HepG2 (cell line): Measurements from ENCODE around the gene MB21D2. TPM values are rescaled to one million over a fixed set of nuclear protein-coding genes. Genes with fewer than 3 reads are reported as not detected.

Experiments used
- ATAC-seq: fragments of 200-7000 bp; cut with Tn5 transposase; 3 replicates; pipeline ENCODE4 v1.9.1; 2020; ENCODE audit warnings: mild to moderate bottlenecking, moderate library complexity
- BruUV-seq: library from RNA; stranded (reverse); fragments of 400-500 nt; replicated peaks from 2 replicates; lab custom pipeline; 2021; lab: Mats Ljungman, UMichigan
- CTCF ChIA-PET: fragments of 300-600 bp; formaldehyde crosslinking; extraction: SDS; loops from one replicate; lab custom pipeline; 2021; ENCODE audit warnings: low total read pairs, inconsistent platforms, low intra/inter-chr PET ratio; lab: Yijun Ruan, JAX
- POLR2A ChIA-PET: fragments of 350-600 bp; sonication (Branson Sonifier 250); formaldehyde crosslinking; loops from one replicate; lab custom pipeline; 2020; ENCODE audit warnings: antibody characterized with exemption, inconsistent platforms; lab: Yijun Ruan, JAX
- DNase-seq: peaks from one replicate; pipeline ENCODE4 v3.0.0-alpha.2; 2015; ENCODE audit warnings: low spot score
- FAIRE-seq: peaks from 3 replicates; lab custom pipeline; 2011; peaks lifted over from hg19 to GRCh38; lab: Jason Lieb, UNC
- H2AFZ ChIP-seq: one replicate; pipeline ENCODE4 v1.6.1; 2011; ENCODE audit warnings: low read length, inconsistent platforms
- H3K27ac ChIP-seq: fragments of 300-600 bp; 3 replicates; pipeline ENCODE4 v1.8.0; 2011; ENCODE audit warnings: mixed run types, mild to moderate bottlenecking, mixed read lengths, low read length, inconsistent platforms; ENCODE audit not compliant: insufficient read depth; ENCODE audit errors: extremely low read length
- H3K27me3 ChIP-seq, 2 experiments: fragments of 200-600 bp in 1 of 2; 2 replicates in 1 of 2; 3 replicates in 1 of 2; pipeline versions ENCODE4 v1.6.0 to v1.8.0; 2011; ENCODE audit warnings: low read length in 2 of 2, mild to moderate bottlenecking in 2 of 2, moderate library complexity in 2 of 2, inconsistent platforms in 1 of 2; ENCODE audit not compliant: insufficient read depth in 2 of 2, control insufficient read depth in 1 of 2
- H3K36me3 ChIP-seq, 2 experiments: fragments of 200-600 bp in 1 of 2; replicated peaks in 1 of 2; 2 replicates in 1 of 2; 3 replicates in 1 of 2; pipeline versions ENCODE4 v1.5.1 to v1.8.0; 2011; ENCODE audit warnings: low read length in 2 of 2, inconsistent platforms in 1 of 2; ENCODE audit not compliant: insufficient read depth in 2 of 2, control insufficient read depth in 1 of 2
- H3K4me1 ChIP-seq: 2 replicates; pipeline ENCODE4 v1.5.1; 2012; ENCODE audit warnings: low read length, inconsistent platforms; ENCODE audit not compliant: insufficient read depth
- H3K4me2 ChIP-seq: 2 replicates; pipeline ENCODE4 v1.6.0; 2011; ENCODE audit warnings: low read depth, low read length, inconsistent platforms
- H3K4me3 ChIP-seq, 3 experiments: fragments of 200-600 bp in 1 of 3; sonication (generic), shearing (Covaris generic) in 1 of 3; replicated peaks in 1 of 3; 2 replicates each; pipeline ENCODE4 v1.5.1; 2011 to 2016; ENCODE audit warnings: low read length in 3 of 3, inconsistent platforms in 2 of 3, low read depth in 2 of 3, mild to moderate bottlenecking in 2 of 3, control low read depth in 1 of 3, mixed read lengths in 1 of 3; ENCODE audit not compliant: insufficient read depth in 1 of 3
- H3K79me2 ChIP-seq: one replicate; pipeline ENCODE4 v1.6.1; 2011; ENCODE audit warnings: low read length, inconsistent platforms; ENCODE audit not compliant: insufficient read depth
- H3K9ac ChIP-seq: 2 replicates; pipeline ENCODE4 v1.6.0; 2011; ENCODE audit warnings: mild to moderate bottlenecking, low read depth, low read length, inconsistent platforms; ENCODE audit not compliant: insufficient read depth
- H3K9me3 ChIP-seq: 2 replicates; pipeline ENCODE4 v1.5.1; 2012; ENCODE audit warnings: mild to moderate bottlenecking, low read length
- H4K20me1 ChIP-seq: 2 replicates; pipeline ENCODE4 v1.6.0; 2011; ENCODE audit warnings: inconsistent platforms, mild to moderate bottlenecking, low read length, moderate library complexity; ENCODE audit not compliant: insufficient read depth
- BORCS8-MEF2B ChIP-seq: sonication (generic); formaldehyde crosslinking; IDR thresholded peaks from 2 replicates; pipeline ENCODE4 v1.8.0; 2022; ENCODE audit warnings: mild to moderate bottlenecking, missing genetic modification reagents
- CTCF ChIP-seq: sonication (generic); formaldehyde crosslinking; IDR thresholded peaks from 2 replicates; pipeline ENCODE4 v1.5.0; 2020; ENCODE audit warnings: mild to moderate bottlenecking, missing genetic modification reagents, moderate library complexity
- DNMT3B ChIP-seq: conservative IDR thresholded peaks from 2 replicates; pipeline ENCODE4 v1.6.1; 2016; ENCODE audit warnings: missing biosample characterization, control low read depth
- GFI1 ChIP-seq: sonication (generic); formaldehyde crosslinking; IDR thresholded peaks from 2 replicates; pipeline ENCODE4 v1.5.0; 2020; ENCODE audit warnings: missing genetic modification reagents, mild to moderate bottlenecking, borderline replicate concordance
- HDAC1 ChIP-seq: sonication (generic); formaldehyde crosslinking; IDR thresholded peaks from 2 replicates; pipeline ENCODE4 v1.5.1; 2020; ENCODE audit warnings: mild to moderate bottlenecking, missing genetic modification reagents
- HIVEP1 ChIP-seq: sonication (generic); formaldehyde crosslinking; IDR thresholded peaks from 2 replicates; pipeline ENCODE4 v1.4.0; 2020; ENCODE audit warnings: mild to moderate bottlenecking, missing genetic modification reagents
- IRF1 ChIP-seq: sonication (generic); formaldehyde crosslinking; IDR thresholded peaks from 2 replicates; pipeline ENCODE4 v1.4.0; 2020; ENCODE audit warnings: low read depth, mild to moderate bottlenecking, missing genetic modification reagents
- IRX3 ChIP-seq: sonication (generic); formaldehyde crosslinking; IDR thresholded peaks from 2 replicates; pipeline ENCODE4 v1.8.1; 2023; ENCODE audit warnings: mild to moderate bottlenecking, low read depth, missing genetic modification reagents, borderline replicate concordance
- KLF9 ChIP-seq: IDR thresholded peaks from 2 replicates; pipeline ENCODE4 v1.6.1; 2016; ENCODE audit warnings: low read depth
- NR1H2 ChIP-seq: sonication (generic); formaldehyde crosslinking; IDR thresholded peaks from 2 replicates; pipeline ENCODE4 v1.8.1; 2022; ENCODE audit warnings: low read depth, missing genetic modification reagents, borderline replicate concordance
- TARDBP ChIP-seq: sonication (generic); formaldehyde crosslinking; IDR thresholded peaks from 2 replicates; pipeline ENCODE4 v1.8.0; 2022; ENCODE audit warnings: mild to moderate bottlenecking, missing genetic modification reagents
- ZFP41 ChIP-seq: sonication (generic); formaldehyde crosslinking; IDR thresholded peaks from 2 replicates; pipeline ENCODE4 v1.4.0; 2020; ENCODE audit warnings: mild to moderate bottlenecking, missing genetic modification reagents, borderline replicate concordance
- ZNF282 ChIP-seq: fragments of 450-650 bp; IDR thresholded peaks from 2 replicates; pipeline ENCODE4 v1.6.1; 2018; ENCODE audit not compliant: partially characterized antibody
- ZNF296 ChIP-seq: sonication (generic); formaldehyde crosslinking; conservative IDR thresholded peaks from 2 replicates; pipeline ENCODE4 v1.5.0; 2020; ENCODE audit warnings: mild to moderate bottlenecking, missing genetic modification reagents
- ZNF333 ChIP-seq: sonication (generic); formaldehyde crosslinking; IDR thresholded peaks from 2 replicates; pipeline ENCODE4 v1.4.0; 2020; ENCODE audit warnings: mild to moderate bottlenecking, missing genetic modification reagents, borderline replicate concordance
- ZNF33A ChIP-seq: sonication (generic); formaldehyde crosslinking; IDR thresholded peaks from 2 replicates; pipeline ENCODE4 v1.5.1; 2020; ENCODE audit warnings: missing genetic modification reagents, mild to moderate bottlenecking, moderate library complexity, borderline replicate concordance
- WGBS: methylation state at CpG from one replicate; pipeline ENCODE4 v1.1.6; 2017; ENCODE audit warnings: low lambda C conversion rate; 5-methylcytosine and 5-hydroxymethylcytosine counted together
- in situ Hi-C: cut with HindIII; loops from 2 replicates; pipeline ENCODE4 v1.10.0; 2017; ENCODE audit warnings: low pct_unique_long_range_greater_than_20kb; ENCODE audit not compliant: extremely low pct_ligation_motif_present
- intact Hi-C: fragments of 100-400 bp; cut with micrococcal nuclease; formaldehyde crosslinking; loops from one replicate; pipeline ENCODE4 v1.10.0; 2022; ENCODE audit not compliant: unreplicated experiment
- polyA plus RNA-seq, 8 experiments: library from polyadenylated mRNA; depleted of rRNA in 3 of 8; stranded (reverse) in 7 of 8; unstranded in 1 of 8; fragments of >200 nt; fragmentation: Illumina TruSeq in 4 of 8; extraction: Trizol in 4 of 8; gene quantifications; 2 replicates each; pipeline versions ENCODE4 v1.2.1 to v1.2.3, GENCODE V29; 2011 to 2016; ENCODE audit warnings: low read depth in 4 of 8, missing spikeins in 1 of 8, mixed read lengths in 1 of 8; ENCODE audit not compliant: insufficient read depth in 1 of 8
- total RNA-seq, 5 experiments: library from RNA; depleted of rRNA; stranded (reverse); fragments of >200 nt; fragmentation: Illumina TruSeq; extraction: Trizol; gene quantifications; 2 replicates each; pipeline ENCODE4 v1.2.3, GENCODE V29; 2016; ENCODE audit warnings: low read depth in 1 of 5
- TF ChIP-seq, protein P1 (sequence below): sonication (generic); formaldehyde crosslinking; IDR thresholded peaks from 2 replicates; pipeline ENCODE4 v1.8.0; 2022; ENCODE audit warnings: mild to moderate bottlenecking, missing genetic modification reagents, borderline replicate concordance
- TF ChIP-seq, protein P2 (sequence below): sonication (generic); formaldehyde crosslinking; IDR thresholded peaks from 2 replicates; pipeline ENCODE4 v1.5.0; 2020; ENCODE audit warnings: mild to moderate bottlenecking, missing genetic modification reagents, borderline replicate concordance

MB21D2 gene
- total and polyA plus RNA-seq, 2 of the 13 experiments (the other 11 are each of a cell fraction or from before 2014, with no cell fraction given), result 0.90 to 1.6 TPM

- ATAC-seq (no peak), DNase-seq (no peak), FAIRE-seq (no peak)
- intact Hi-C loops, result no loop called here
- CTCF ChIA-PET, result no interaction called here
- no peaks in the 10 kb centered on the region for H4K20me1 ChIP-seq
- H3K27me3 ChIP-seq, result no peaks in the 10 kb centered on the region
- no peak overlapping the region for H2AFZ ChIP-seq
- no peaks in the 10 kb centered on the region for H3K36me3 ChIP-seq
- no peaks in the 10 kb centered on the region for H3K9me3 ChIP-seq
- no TSS peak for BruUV-seq
- WGBS, result 69% methylated on average over 9 of the region's 9 CpGs
- H3K27ac ChIP-seq, result no peak overlapping the region
- no peak overlapping the region for H3K4me3 ChIP-seq
- no peaks in the 10 kb centered on the region for H3K4me1 ChIP-seq
- H3K9ac ChIP-seq, result no peak overlapping the region
- no peak overlapping the region for H3K4me2 ChIP-seq
- in situ Hi-C loops, result no loop called here
- no peaks in the 10 kb centered on the region for H3K79me2 ChIP-seq
- no peak for TF ChIP-seq NR1H2 (CRISPR knock-in tag)
- TF ChIP-seq ZNF33A, result no peak
- TF ChIP-seq TARDBP (CRISPR knock-in tag), result no peak
- TF ChIP-seq HIVEP1 (CRISPR knock-in tag), result no peak
- no peak for TF ChIP-seq BORCS8-MEF2B (CRISPR knock-in tag)
- no peak for TF ChIP-seq IRX3
- no peak for TF ChIP-seq GFI1 (CRISPR knock-in tag)
- TF ChIP-seq ZNF296 (CRISPR knock-in tag), result no peak
- TF ChIP-seq ZNF282, result no peak
- TF ChIP-seq ZFP41 (CRISPR knock-in tag), result no peak
- no peak for TF ChIP-seq IRF1
- no peak for TF ChIP-seq KLF9 (CRISPR knock-in tag)
- no peak for TF ChIP-seq ZNF333 (CRISPR knock-in tag)
- TF ChIP-seq, protein P1, sequence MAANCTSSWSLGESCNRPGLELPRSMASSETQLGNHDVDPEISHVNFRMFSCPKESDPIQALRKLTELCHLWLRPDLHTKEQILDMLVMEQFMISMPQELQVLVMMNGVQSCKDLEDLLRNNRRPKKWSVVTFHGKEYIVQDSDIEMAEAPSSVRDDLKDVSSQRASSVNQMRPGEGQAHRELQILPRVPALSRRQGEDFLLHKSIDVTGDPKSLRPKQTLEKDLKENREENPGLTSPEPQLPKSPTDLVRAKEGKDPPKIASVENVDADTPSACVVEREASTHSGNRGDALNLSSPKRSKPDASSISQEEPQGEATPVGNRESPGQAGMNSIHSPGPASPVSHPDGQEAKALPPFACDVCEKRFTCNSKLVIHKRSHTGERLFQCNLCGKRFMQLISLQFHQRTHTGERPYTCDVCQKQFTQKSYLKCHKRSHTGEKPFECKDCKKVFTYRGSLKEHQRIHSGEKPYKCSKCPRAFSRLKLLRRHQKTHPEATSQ (CRISPR knock-in tag), result no peak
- TF ChIP-seq, protein P2, sequence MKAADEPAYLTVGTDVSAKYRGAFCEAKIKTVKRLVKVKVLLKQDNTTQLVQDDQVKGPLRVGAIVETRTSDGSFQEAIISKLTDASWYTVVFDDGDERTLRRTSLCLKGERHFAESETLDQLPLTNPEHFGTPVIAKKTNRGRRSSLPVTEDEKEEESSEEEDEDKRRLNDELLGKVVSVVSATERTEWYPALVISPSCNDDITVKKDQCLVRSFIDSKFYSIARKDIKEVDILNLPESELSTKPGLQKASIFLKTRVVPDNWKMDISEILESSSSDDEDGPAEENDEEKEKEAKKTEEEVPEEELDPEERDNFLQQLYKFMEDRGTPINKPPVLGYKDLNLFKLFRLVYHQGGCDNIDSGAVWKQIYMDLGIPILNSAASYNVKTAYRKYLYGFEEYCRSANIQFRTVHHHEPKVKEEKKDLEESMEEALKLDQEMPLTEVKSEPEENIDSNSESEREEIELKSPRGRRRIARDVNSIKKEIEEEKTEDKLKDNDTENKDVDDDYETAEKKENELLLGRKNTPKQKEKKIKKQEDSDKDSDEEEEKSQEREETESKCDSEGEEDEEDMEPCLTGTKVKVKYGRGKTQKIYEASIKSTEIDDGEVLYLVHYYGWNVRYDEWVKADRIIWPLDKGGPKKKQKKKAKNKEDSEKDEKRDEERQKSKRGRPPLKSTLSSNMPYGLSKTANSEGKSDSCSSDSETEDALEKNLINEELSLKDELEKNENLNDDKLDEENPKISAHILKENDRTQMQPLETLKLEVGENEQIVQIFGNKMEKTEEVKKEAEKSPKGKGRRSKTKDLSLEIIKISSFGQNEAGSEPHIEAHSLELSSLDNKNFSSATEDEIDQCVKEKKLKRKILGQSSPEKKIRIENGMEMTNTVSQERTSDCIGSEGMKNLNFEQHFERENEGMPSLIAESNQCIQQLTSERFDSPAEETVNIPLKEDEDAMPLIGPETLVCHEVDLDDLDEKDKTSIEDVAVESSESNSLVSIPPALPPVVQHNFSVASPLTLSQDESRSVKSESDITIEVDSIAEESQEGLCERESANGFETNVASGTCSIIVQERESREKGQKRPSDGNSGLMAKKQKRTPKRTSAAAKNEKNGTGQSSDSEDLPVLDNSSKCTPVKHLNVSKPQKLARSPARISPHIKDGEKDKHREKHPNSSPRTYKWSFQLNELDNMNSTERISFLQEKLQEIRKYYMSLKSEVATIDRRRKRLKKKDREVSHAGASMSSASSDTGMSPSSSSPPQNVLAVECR (CRISPR knock-in tag), result no peak
- no peak for TF ChIP-seq CTCF (CRISPR knock-in tag)
- TF ChIP-seq HDAC1 (CRISPR knock-in tag), result no peak
- TF ChIP-seq DNMT3B (CRISPR knock-in tag), result no peak
- TF ChIP-seq, all 625 proteins: peak for 0
- POLR2A ChIA-PET, result no interaction called here
Measured at GRCh38 chr3:192933259-192933658, 15.6 kb upstream of the MB21D2 start.
